HEK293 (cell line): ENCODE data around the gene OPRM1.
A peak's percentile ranks its signal among the peaks of the same experiment; 100 is the strongest.

ENCODE experiments used
- CTCF ChIA-PET: fragments of 350-600 bp; formaldehyde crosslinking; extraction: SDS; loops from one replicate; lab custom pipeline; 2021; ENCODE audit warnings: antibody characterized with exemption; lab: Yijun Ruan, JAX
- POLR2A ChIA-PET: fragments of 300-600 bp; formaldehyde crosslinking; extraction: SDS; loops from one replicate; lab custom pipeline; 2020; ENCODE audit warnings: antibody characterized with exemption, inconsistent platforms; lab: Yijun Ruan, JAX
- H3K27ac ChIP-seq: fragments of 200-500 bp; sonication (Bioruptor generic); 2 replicates; pipeline ENCODE4 v1.5.1; 2014; ENCODE audit warnings: low read depth, low read length, control low read depth, inconsistent platforms; ENCODE audit errors: extremely low read depth
- H3K36me3 ChIP-seq, 2 experiments: fragments of 200-500 bp in 1 of 2; sonication (Bioruptor generic) in 1 of 2; 1 replicate in 1 of 2; 2 replicates in 1 of 2; pipeline ENCODE4 v1.5.1; 2014 to 2017; ENCODE audit warnings: inconsistent platforms in 2 of 2, low read length in 2 of 2; ENCODE audit not compliant: control insufficient read depth in 2 of 2, insufficient read depth in 1 of 2
- H3K4me1 ChIP-seq: fragments of 200-500 bp; sonication (Bioruptor generic); 2 replicates; pipeline ENCODE4 v1.5.1; 2014; ENCODE audit warnings: mild to moderate bottlenecking, low read length, inconsistent platforms; ENCODE audit not compliant: control insufficient read depth, insufficient read depth
- H3K4me3 ChIP-seq: 2 replicates; pipeline ENCODE4 v1.5.1; 2011; ENCODE audit warnings: low read depth, mild to moderate bottlenecking, control low read depth, low read length, moderate library complexity
- H3K9me3 ChIP-seq: fragments of 200-500 bp; sonication (Bioruptor generic); 2 replicates; pipeline ENCODE4 v1.5.1; 2014; ENCODE audit warnings: low read depth, low read length, inconsistent platforms; ENCODE audit not compliant: control insufficient read depth, insufficient read depth
- TRIM28 ChIP-seq: IDR thresholded peaks from 2 replicates; pipeline ENCODE4 v1.6.1; 2011; ENCODE audit warnings: low read length, control low read depth, borderline replicate concordance
- ZBTB8A ChIP-seq: fragments of 450-650 bp; formaldehyde crosslinking; IDR thresholded peaks from 2 replicates; pipeline ENCODE4 v1.5.1; 2016; ENCODE audit warnings: missing biosample characterization, missing genetic modification characterization
- ZNF16 ChIP-seq: fragments of 450-650 bp; formaldehyde crosslinking; IDR thresholded peaks from 2 replicates; pipeline ENCODE4 v1.5.1; 2016; ENCODE audit warnings: low read depth, missing biosample characterization, missing genetic modification characterization
- ZNF239 ChIP-seq: fragments of 450-650 bp; formaldehyde crosslinking; IDR thresholded peaks from 2 replicates; pipeline ENCODE4 v1.5.1; 2016; ENCODE audit warnings: missing biosample characterization, missing genetic modification characterization
- ZNF248 ChIP-seq: fragments of 450-650 bp; formaldehyde crosslinking; IDR thresholded peaks from 2 replicates; pipeline ENCODE4 v1.5.1; 2017; ENCODE audit warnings: missing biosample characterization, missing genetic modification characterization
- ZNF514 ChIP-seq: fragments of 450-650 bp; formaldehyde crosslinking; IDR thresholded peaks from 2 replicates; pipeline ENCODE4 v1.5.1; 2016; ENCODE audit warnings: missing biosample characterization, missing genetic modification characterization
- ZNF600 ChIP-seq: fragments of 450-650 bp; formaldehyde crosslinking; IDR thresholded peaks from 2 replicates; pipeline ENCODE4 v1.5.1; 2016; ENCODE audit warnings: missing biosample characterization, missing genetic modification characterization
- ZNF624 ChIP-seq: fragments of 450-650 bp; formaldehyde crosslinking; IDR thresholded peaks from 2 replicates; pipeline ENCODE4 v1.5.1; 2017; ENCODE audit warnings: missing biosample characterization, missing genetic modification characterization
- ZNF677 ChIP-seq: fragments of 450-650 bp; IDR thresholded peaks from 2 replicates; pipeline ENCODE4 v1.5.0; 2018; ENCODE audit warnings: missing biosample characterization, mild to moderate bottlenecking, missing genetic modification characterization, moderate library complexity
- ZNF830 ChIP-seq: fragments of 450-650 bp; IDR thresholded peaks from 2 replicates; pipeline ENCODE4 v1.5.0; 2018; ENCODE audit warnings: missing biosample characterization, missing genetic modification characterization, low read depth, mild to moderate bottlenecking, moderate library complexity
- TF ChIP-seq, protein P1 (sequence below): fragments of 450-650 bp; formaldehyde crosslinking; IDR thresholded peaks from 2 replicates; pipeline ENCODE4 v1.5.1; 2016; ENCODE audit warnings: missing biosample characterization, missing genetic modification characterization
- TF ChIP-seq, protein P2 (sequence below): fragments of 450-650 bp; formaldehyde crosslinking; IDR thresholded peaks from 2 replicates; pipeline ENCODE4 v1.5.1; 2016; ENCODE audit warnings: missing biosample characterization, missing genetic modification characterization

Gene OPRM1

DNA sequence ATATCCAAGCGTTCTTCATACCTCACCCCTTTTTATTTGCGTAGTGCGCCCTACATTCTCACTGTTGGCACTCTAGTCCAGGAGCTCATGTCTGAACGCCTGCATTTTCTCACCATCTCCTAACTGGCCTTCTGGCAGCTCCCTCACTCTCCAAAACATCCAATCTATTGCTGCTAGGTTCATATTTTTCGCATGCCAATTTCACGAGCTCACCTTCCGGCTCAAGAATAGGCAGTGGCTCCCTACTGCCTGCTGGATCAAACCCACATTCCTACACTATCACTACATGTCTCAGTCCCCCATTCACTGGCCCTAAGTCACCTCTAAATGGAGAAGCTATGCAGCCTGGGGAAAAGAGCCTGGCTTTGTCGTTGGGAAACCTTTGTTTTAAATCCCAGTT lies 202.5 kb downstream of the OPRM1 start:
- POLR2A ChIA-PET, result no interaction called here
- Histone ChIP-seq H3K36me3 (no peaks in the 10 kb centered on the region), H3K9me3 (no peaks in the 10 kb centered on the region), H3K27ac (no peak overlapping the region), H3K4me3 (no peak overlapping the region), H3K4me1 (no peaks in the 10 kb centered on the region)
- CTCF ChIA-PET, result no interaction called here
- TF ChIP-seq ZNF624 (no peak), ZNF600 (tag by site-specific recombination) (no peak), ZNF514 (tag by site-specific recombination) (no peak), ZNF16 (tag by site-specific recombination) (no peak), ZNF677 (tag by site-specific recombination) (no peak), TRIM28 (no peak)
- TF ChIP-seq, protein P1, sequence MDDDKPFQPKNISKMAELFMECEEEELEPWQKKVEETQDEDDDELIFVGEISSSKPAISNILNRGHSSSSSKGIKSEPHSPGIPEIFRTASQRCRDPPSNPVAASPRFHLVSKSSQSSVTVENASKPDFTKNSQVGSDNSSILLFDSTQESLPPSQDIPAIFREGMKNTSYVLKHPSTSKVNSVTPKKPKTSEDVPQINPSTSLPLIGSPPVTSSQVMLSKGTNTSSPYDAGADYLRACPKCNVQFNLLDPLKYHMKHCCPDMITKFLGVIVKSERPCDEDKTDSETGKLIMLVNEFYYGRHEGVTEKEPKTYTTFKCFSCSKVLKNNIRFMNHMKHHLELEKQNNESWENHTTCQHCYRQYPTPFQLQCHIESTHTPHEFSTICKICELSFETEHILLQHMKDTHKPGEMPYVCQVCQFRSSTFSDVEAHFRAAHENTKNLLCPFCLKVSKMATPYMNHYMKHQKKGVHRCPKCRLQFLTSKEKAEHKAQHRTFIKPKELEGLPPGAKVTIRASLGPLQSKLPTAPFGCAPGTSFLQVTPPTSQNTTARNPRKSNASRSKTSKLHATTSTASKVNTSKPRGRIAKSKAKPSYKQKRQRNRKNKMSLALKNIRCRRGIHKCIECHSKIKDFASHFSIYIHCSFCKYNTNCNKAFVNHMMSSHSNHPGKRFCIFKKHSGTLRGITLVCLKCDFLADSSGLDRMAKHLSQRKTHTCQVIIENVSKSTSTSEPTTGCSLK (tag by site-specific recombination), result no peak
- TF ChIP-seq, protein P2, sequence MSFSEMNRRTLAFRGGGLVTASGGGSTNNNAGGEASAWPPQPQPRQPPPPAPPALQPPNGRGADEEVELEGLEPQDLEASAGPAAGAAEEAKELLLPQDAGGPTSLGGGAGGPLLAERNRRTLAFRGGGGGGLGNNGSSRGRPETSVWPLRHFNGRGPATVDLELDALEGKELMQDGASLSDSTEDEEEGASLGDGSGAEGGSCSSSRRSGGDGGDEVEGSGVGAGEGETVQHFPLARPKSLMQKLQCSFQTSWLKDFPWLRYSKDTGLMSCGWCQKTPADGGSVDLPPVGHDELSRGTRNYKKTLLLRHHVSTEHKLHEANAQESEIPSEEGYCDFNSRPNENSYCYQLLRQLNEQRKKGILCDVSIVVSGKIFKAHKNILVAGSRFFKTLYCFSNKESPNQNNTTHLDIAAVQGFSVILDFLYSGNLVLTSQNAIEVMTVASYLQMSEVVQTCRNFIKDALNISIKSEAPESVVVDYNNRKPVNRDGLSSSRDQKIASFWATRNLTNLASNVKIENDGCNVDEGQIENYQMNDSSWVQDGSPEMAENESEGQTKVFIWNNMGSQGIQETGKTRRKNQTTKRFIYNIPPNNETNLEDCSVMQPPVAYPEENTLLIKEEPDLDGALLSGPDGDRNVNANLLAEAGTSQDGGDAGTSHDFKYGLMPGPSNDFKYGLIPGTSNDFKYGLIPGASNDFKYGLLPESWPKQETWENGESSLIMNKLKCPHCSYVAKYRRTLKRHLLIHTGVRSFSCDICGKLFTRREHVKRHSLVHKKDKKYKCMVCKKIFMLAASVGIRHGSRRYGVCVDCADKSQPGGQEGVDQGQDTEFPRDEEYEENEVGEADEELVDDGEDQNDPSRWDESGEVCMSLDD (tag by site-specific recombination), result no peak
- TF ChIP-seq, all 188 proteins: peak for 0

DNA sequence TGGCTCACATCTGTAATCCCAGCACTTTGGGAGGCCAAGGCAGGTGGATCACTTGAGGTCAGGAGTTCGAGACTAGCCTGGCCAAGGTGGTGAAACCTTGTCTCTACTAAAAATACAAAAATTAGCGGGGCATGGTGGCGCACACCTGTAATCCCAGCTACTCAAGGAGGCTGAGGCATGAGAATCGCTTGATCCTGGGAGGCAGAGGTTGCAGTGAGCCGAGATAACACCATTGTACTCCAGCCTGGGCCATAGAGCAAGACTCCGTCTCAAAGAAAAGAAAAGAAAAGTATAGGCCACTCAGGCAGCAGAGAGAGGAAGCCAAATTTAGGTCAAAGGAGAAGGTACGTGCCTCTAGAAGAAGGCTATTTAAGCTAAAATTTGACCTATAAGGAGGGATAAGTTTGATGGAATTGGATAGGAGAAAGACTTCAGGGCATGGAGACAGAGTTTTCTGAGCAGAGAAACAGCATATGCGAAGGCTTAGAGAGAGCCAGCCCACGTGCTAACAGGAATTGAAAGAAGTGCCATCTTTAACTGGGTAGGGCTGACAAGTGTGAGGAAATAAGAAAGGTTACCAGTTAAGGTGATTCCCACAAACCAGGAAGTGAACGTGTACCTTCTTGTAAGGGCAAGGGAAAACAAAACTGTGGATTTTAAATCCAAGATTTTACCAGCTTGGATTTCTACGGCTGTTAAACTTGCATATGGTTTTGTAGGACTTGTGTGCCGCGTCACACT lies 203.7 kb downstream of the OPRM1 start:
- POLR2A ChIA-PET, result no interaction called here
- Histone ChIP-seq H3K36me3 (no peaks in the 10 kb centered on the region), H3K4me1 (peaks cover 2% of the 10 kb centered on the region; the same call in 1 of the 2 replicates), H3K4me3 (no peak overlapping the region), H3K27ac (no peak overlapping the region), H3K9me3 (no peaks in the 10 kb centered on the region)
- TF ChIP-seq ZNF830 (tag by site-specific recombination), result no peak
- TF ChIP-seq, protein P2 (tag by site-specific recombination), result 0 out of 2 replicates have a peak, but pooled peaks have one; percentile 15
- no peak for TF ChIP-seq ZBTB8A
- TF ChIP-seq ZNF239 (tag by site-specific recombination), result no peak
- no peak for TF ChIP-seq ZNF248 (tag by site-specific recombination)
- CTCF ChIA-PET, result interaction anchor here (0.5 kb wide), 1 partner anchor 305 kb away, joined by 4 read pairs; no protein-coding TSS in a partner anchor
